Effector CD4-positive, alpha-beta T cell (primary cell): ENCODE results near the gene TMEM247.

Source experiments
- DNase-seq: peaks from one replicate; pipeline ENCODE4 v3.0.0-alpha.2; 2020

The TMEM247 gene

GRCh38 chr2:46490521-46491141, 11.3 kb downstream of the TMEM247 start:
- no peak for DNase-seq

- no peak for DNase-seq
Observed at GRCh38 chr2:46492301-46492700, 12.9 kb downstream of the TMEM247 start.

- no peak for DNase-seq
Observed at GRCh38 chr2:46493241-46493970, 14.0 kb downstream of the TMEM247 start.

- no peak for DNase-seq
Observed at GRCh38 chr2:46493971-46494250, 14.5 kb downstream of the TMEM247 start.

- no peak for DNase-seq
Observed at GRCh38 chr2:46494596-46494995, 15.2 kb downstream of the TMEM247 start.

GRCh38 chr2:46495231-46496030, 16.1 kb downstream of the TMEM247 start:
- no peak for DNase-seq

GRCh38 chr2:46497766-46498165, 18.4 kb downstream of the TMEM247 start:
- DNase-seq, result no peak

- DNase-seq, result no peak
Observed at GRCh38 chr2:46498681-46499080, 19.3 kb downstream of the TMEM247 start.

- no peak for DNase-seq
Observed at GRCh38 chr2:46499392-46499785, 20.0 kb downstream of the TMEM247 start.

- no peak for DNase-seq
Observed at GRCh38 chr2:46500801-46501200, 21.4 kb downstream of the TMEM247 start.

GRCh38 chr2:46502291-46502885, 23.0 kb downstream of the TMEM247 start:
- no peak for DNase-seq

- no peak for DNase-seq
Observed at GRCh38 chr2:46503686-46504085, 24.3 kb downstream of the TMEM247 start.

- no peak for DNase-seq
Observed at GRCh38 chr2:46504221-46504620, 24.9 kb downstream of the TMEM247 start.

- no peak for DNase-seq
Observed at GRCh38 chr2:46504685-46505471, 25.5 kb downstream of the TMEM247 start.

- no peak for DNase-seq
Observed at GRCh38 chr2:46505472-46505783, 26.1 kb downstream of the TMEM247 start.

- no peak for DNase-seq
Observed at GRCh38 chr2:46506131-46506706, 26.9 kb downstream of the TMEM247 start.

- no peak for DNase-seq
Observed at GRCh38 chr2:46508312-46508711, 28.9 kb downstream of the TMEM247 start.

GRCh38 chr2:46508759-46509158, 29.4 kb downstream of the TMEM247 start:
- DNase-seq, result no peak

GRCh38 chr2:46509804-46510203, 30.4 kb downstream of the TMEM247 start:
- no peak for DNase-seq

- DNase-seq, result no peak
Observed at GRCh38 chr2:46510598-46511177, 31.3 kb downstream of the TMEM247 start.

- no peak for DNase-seq
Observed at GRCh38 chr2:46512185-46512584, 32.8 kb downstream of the TMEM247 start.

- no peak for DNase-seq
Observed at GRCh38 chr2:46514738-46515137, 35.4 kb downstream of the TMEM247 start.
